Keratinocyte (primary cell): ENCODE data around the gene CDC42EP4.

ENCODE experiments used
- EZH2 ChIP-seq: IDR thresholded peaks from one replicate; pipeline ENCODE4 v1.6.1; 2012; ENCODE audit warnings: inconsistent platforms, mild to moderate bottlenecking, low read length, moderate library complexity
- TF ChIP-seq, protein P1 (sequence below), 3 experiments: IDR thresholded peaks in 1 of 3; conservative IDR thresholded peaks in 1 of 3; optimal IDR thresholded peaks in 1 of 3; 2 replicates in 2 of 3; 3 replicates in 1 of 3; pipeline versions ENCODE3 to v1.5.1; 2011; ENCODE audit warnings: low read length in 3 of 3, mild to moderate bottlenecking in 3 of 3, moderate library complexity in 2 of 3, control low read depth in 1 of 3, inconsistent platforms in 1 of 3; ENCODE audit not compliant: insufficient read depth in 2 of 3; ENCODE audit errors: extremely low read depth in 1 of 3

- TF ChIP-seq EZH2 = no peak
- TF ChIP-seq, protein P1, sequence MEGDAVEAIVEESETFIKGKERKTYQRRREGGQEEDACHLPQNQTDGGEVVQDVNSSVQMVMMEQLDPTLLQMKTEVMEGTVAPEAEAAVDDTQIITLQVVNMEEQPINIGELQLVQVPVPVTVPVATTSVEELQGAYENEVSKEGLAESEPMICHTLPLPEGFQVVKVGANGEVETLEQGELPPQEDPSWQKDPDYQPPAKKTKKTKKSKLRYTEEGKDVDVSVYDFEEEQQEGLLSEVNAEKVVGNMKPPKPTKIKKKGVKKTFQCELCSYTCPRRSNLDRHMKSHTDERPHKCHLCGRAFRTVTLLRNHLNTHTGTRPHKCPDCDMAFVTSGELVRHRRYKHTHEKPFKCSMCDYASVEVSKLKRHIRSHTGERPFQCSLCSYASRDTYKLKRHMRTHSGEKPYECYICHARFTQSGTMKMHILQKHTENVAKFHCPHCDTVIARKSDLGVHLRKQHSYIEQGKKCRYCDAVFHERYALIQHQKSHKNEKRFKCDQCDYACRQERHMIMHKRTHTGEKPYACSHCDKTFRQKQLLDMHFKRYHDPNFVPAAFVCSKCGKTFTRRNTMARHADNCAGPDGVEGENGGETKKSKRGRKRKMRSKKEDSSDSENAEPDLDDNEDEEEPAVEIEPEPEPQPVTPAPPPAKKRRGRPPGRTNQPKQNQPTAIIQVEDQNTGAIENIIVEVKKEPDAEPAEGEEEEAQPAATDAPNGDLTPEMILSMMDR (optimal IDR thresholded peaks at IDR 0.05 in 1 of 3, IDR thresholded peaks at IDR 0.05 in 1 of 3, conservative IDR thresholded peaks at IDR 0.05 in 1 of 3; ENCODE audit: extremely low read depth in 1 of 3, insufficient read depth in 2 of 3, low read length in 3 of 3) = no peak
Measured at GRCh38 chr17:73265646-73266640, 45.9 kb downstream of the CDC42EP4 start.
